ENCODE data around the gene SPTLC3. TPM values are rescaled to one million over a fixed set of nuclear protein-coding genes. Genes with fewer than 3 reads are reported as not detected.

SPTLC3 gene
- total RNA-seq, 4 donors from 2014 or later: 62.5 to 76.6 (median 71.9) TPM

- no peak overlapping the region for H3K4me3 ChIP-seq (ENCODE audit: low read depth, poor library complexity, severe bottlenecking)
- no peak for TF ChIP-seq POLR2A (IDR thresholded peaks at IDR 0.05)
- no peak for TF ChIP-seq CTCF (IDR thresholded peaks at IDR 0.05)
- no peak for DNase-seq (ENCODE audit: low spot score in 2 of 2)
- intact Hi-C loops (cut with DNase I; ENCODE audit: low total_unique reads): no loop called here
- WGBS, 2 donors: 82 to 95% methylated on average over 3 of the region's 3 CpGs
Observed at GRCh38 chr20:13130061-13130706, 121.4 kb downstream of the SPTLC3 start.

- intact Hi-C loops (cut with DNase I; ENCODE audit: low total_unique reads): no loop called here
- no peak for TF ChIP-seq CTCF (IDR thresholded peaks at IDR 0.05)
- TF ChIP-seq POLR2A (IDR thresholded peaks at IDR 0.05): no peak
- WGBS, 2 donors: 88 to 91% methylated on average over 3 of the region's 3 CpGs
- no peak overlapping the region for H3K4me3 ChIP-seq (ENCODE audit: low read depth, poor library complexity, severe bottlenecking)
- no peak for DNase-seq (ENCODE audit: low spot score in 2 of 2)
Observed at GRCh38 chr20:13130707-13131103, 121.9 kb downstream of the SPTLC3 start.

- DNase-seq (ENCODE audit: low spot score in 2 of 2): no peak
- TF ChIP-seq POLR2A (IDR thresholded peaks at IDR 0.05) (no peak), CTCF (IDR thresholded peaks at IDR 0.05) (no peak)
- WGBS, 2 donors: 53 to 67% methylated on average over 3 of the region's 3 CpGs
- intact Hi-C loops (cut with DNase I; ENCODE audit: low total_unique reads): no loop called here
- H3K4me3 ChIP-seq (ENCODE audit: low read depth, poor library complexity, severe bottlenecking): no peak overlapping the region
Observed at GRCh38 chr20:13131688-13132087, 122.9 kb downstream of the SPTLC3 start.

- intact Hi-C loops (cut with DNase I; ENCODE audit: low total_unique reads): no loop called here
- DNase-seq (ENCODE audit: low spot score in 2 of 2): no peak
- TF ChIP-seq CTCF (IDR thresholded peaks at IDR 0.05): no peak
- TF ChIP-seq POLR2A (IDR thresholded peaks at IDR 0.05): no peak
- 90 to 93% methylated on average over 4 of the region's 4 CpGs for WGBS, 2 donors
- no peak overlapping the region for H3K4me3 ChIP-seq (ENCODE audit: low read depth, poor library complexity, severe bottlenecking)
Observed at GRCh38 chr20:13139459-13140150, 130.8 kb downstream of the SPTLC3 start.

GRCh38 chr20:13140201-13140600, 131.4 kb downstream of the SPTLC3 start:
- DNase-seq (ENCODE audit: low spot score in 2 of 2): no peak
- TF ChIP-seq POLR2A (IDR thresholded peaks at IDR 0.05): no peak
- no peak for TF ChIP-seq CTCF (IDR thresholded peaks at IDR 0.05)
- intact Hi-C loops (cut with DNase I; ENCODE audit: low total_unique reads): no loop called here
- 80 to 81% methylated on average over 3 of the region's 3 CpGs for WGBS, 2 donors
- H3K4me3 ChIP-seq (ENCODE audit: low read depth, poor library complexity, severe bottlenecking): no peak overlapping the region

All from lower leg skin (tissue), 4 donors.